H1 (cell line): ENCODE results near the gene PDGFD. TPM values are rescaled to one million over a fixed set of nuclear protein-coding genes. Genes with fewer than 3 reads are reported as not detected.

Source experiments
- CTCF ChIA-PET: fragments of 300-600 bp; sonication (Branson Sonifier 250); formaldehyde crosslinking; loops from one replicate; lab custom pipeline; 2021; ENCODE audit not compliant: partially characterized antibody; lab: Charles Lee
- POLR2A ChIA-PET: fragments of 300-600 bp; sonication (Branson Sonifier 250); formaldehyde crosslinking; loops from one replicate; lab custom pipeline; 2021; ENCODE audit warnings: inconsistent platforms; ENCODE audit not compliant: partially characterized antibody; lab: Charles Lee
- DNase-seq, 2 experiments: peaks; one replicate each; pipeline versions ENCODE4 v3.0.0 to v3.0.0-alpha.2; 2010 to 2022; ENCODE audit warnings: low spot score in 2 of 2, low read depth in 1 of 2, mixed read lengths in 1 of 2
- FAIRE-seq: peaks from 2 replicates; lab custom pipeline; 2011; peaks lifted over from hg19 to GRCh38; lab: Jason Lieb, UNC
- H2AFZ ChIP-seq: 2 replicates; pipeline ENCODE4 v1.8.1; 2012; ENCODE audit warnings: low read length, inconsistent platforms
- H2AK5ac ChIP-seq: 2 replicates; pipeline ENCODE4 v1.6.1; 2013; ENCODE audit warnings: low read depth, low read length
- H2BK120ac ChIP-seq: replicated peaks from 2 replicates; pipeline ENCODE3; 2013; ENCODE audit warnings: low read depth, low read length, inconsistent platforms
- H2BK12ac ChIP-seq: 2 replicates; pipeline ENCODE4 v1.6.1; 2013; ENCODE audit warnings: low read depth, low read length
- H2BK15ac ChIP-seq: 2 replicates; pipeline ENCODE4 v1.6.1; 2013; ENCODE audit warnings: low read length
- H2BK20ac ChIP-seq: 2 replicates; pipeline ENCODE4 v1.6.1; 2013; ENCODE audit warnings: low read length
- H2BK5ac ChIP-seq: 2 replicates; pipeline ENCODE4 v1.6.1; 2013; ENCODE audit warnings: low read depth, low read length
- H3K14ac ChIP-seq: 2 replicates; pipeline ENCODE4 v1.6.1; 2013; ENCODE audit warnings: inconsistent platforms; ENCODE audit not compliant: insufficient read length
- H3K18ac ChIP-seq: 2 replicates; pipeline ENCODE4 v1.6.1; 2013; ENCODE audit warnings: low read length; ENCODE audit errors: extremely low read depth
- H3K23ac ChIP-seq: 2 replicates; pipeline ENCODE4 v1.6.1; 2013; ENCODE audit warnings: inconsistent platforms; ENCODE audit not compliant: insufficient read length
- H3K23me2 ChIP-seq: 2 replicates; pipeline ENCODE4 v1.6.1; 2013; ENCODE audit warnings: low read depth, low read length
- H3K27ac ChIP-seq: 2 replicates; pipeline ENCODE4 v1.6.1; 2011; ENCODE audit warnings: low read depth, low read length, inconsistent platforms
- H3K27me3 ChIP-seq, 4 experiments: replicated peaks in 1 of 4; 1 replicate in 1 of 4; 2 replicates in 3 of 4; pipeline versions ENCODE4 v1.6.1 to v1.8.1; 2011 to 2013; ENCODE audit warnings: low read length in 3 of 4, mild to moderate bottlenecking in 3 of 4, inconsistent platforms in 2 of 4, mixed read lengths in 2 of 4, moderate library complexity in 1 of 4; ENCODE audit not compliant: control insufficient read depth in 3 of 4, insufficient read depth in 3 of 4; ENCODE audit errors: extremely low read depth in 1 of 4
- H3K36me3 ChIP-seq, 4 experiments: 2 replicates each; pipeline versions ENCODE4 v1.6.1 to v1.8.1; 2011 to 2013; ENCODE audit warnings: mild to moderate bottlenecking in 4 of 4, low read length in 3 of 4, moderate library complexity in 2 of 4, control low read depth in 1 of 4, inconsistent platforms in 1 of 4; ENCODE audit not compliant: insufficient read depth in 4 of 4, control insufficient read depth in 2 of 4
- H3K4ac ChIP-seq: replicated peaks from 2 replicates; pipeline ENCODE3; 2013; ENCODE audit warnings: low read length, low read depth, mixed read lengths, inconsistent platforms; ENCODE audit not compliant: insufficient read length
- H3K4me1 ChIP-seq, 4 experiments: replicated peaks in 1 of 4; 1 replicate in 1 of 4; 2 replicates in 3 of 4; pipeline versions ENCODE4 v1.6.1 to v1.8.1; 2011 to 2013; ENCODE audit warnings: low read length in 3 of 4, inconsistent platforms in 2 of 4, mixed read lengths in 1 of 4; ENCODE audit not compliant: insufficient read depth in 4 of 4, control insufficient read depth in 3 of 4
- H3K4me2 ChIP-seq, 2 experiments: 2 replicates each; pipeline versions ENCODE4 v1.6.1 to v1.8.1; 2011 to 2013; ENCODE audit warnings: low read depth in 2 of 2, low read length in 2 of 2, control low read depth in 1 of 2, inconsistent platforms in 1 of 2, mild to moderate bottlenecking in 1 of 2; ENCODE audit not compliant: insufficient read depth in 1 of 2
- H3K4me3 ChIP-seq, 4 experiments: fragments of 200-600, 300-600 bp in 1 of 4; sonication (generic), shearing (Covaris generic), sonication (Bioruptor Twin) in 1 of 4; 2 replicates each; pipeline versions ENCODE4 v1.5.1 to v1.8.1; 2011 to 2016; ENCODE audit warnings: low read length in 4 of 4, low read depth in 3 of 4, control low read depth in 2 of 4, inconsistent platforms in 2 of 4, mild to moderate bottlenecking in 2 of 4, mixed read lengths in 1 of 4, moderate library complexity in 1 of 4; ENCODE audit not compliant: insufficient read depth in 2 of 4; ENCODE audit errors: extremely low read depth in 1 of 4
- H3K56ac ChIP-seq: replicated peaks from 2 replicates; pipeline ENCODE3; 2013; ENCODE audit warnings: low read depth, mild to moderate bottlenecking, mixed read lengths, low read length, inconsistent platforms; ENCODE audit not compliant: insufficient read length
- H3K79me1 ChIP-seq: 2 replicates; pipeline ENCODE4 v1.6.1; 2013; ENCODE audit warnings: low read depth, low read length, control low read depth
- H3K79me2 ChIP-seq, 2 experiments: 2 replicates each; pipeline versions ENCODE4 v1.6.1 to v1.8.1; 2012 to 2013; ENCODE audit warnings: low read length in 2 of 2, mild to moderate bottlenecking in 2 of 2, inconsistent platforms in 1 of 2; ENCODE audit not compliant: insufficient read depth in 2 of 2, control insufficient read depth in 1 of 2
- H3K9ac ChIP-seq, 4 experiments: replicated peaks in 1 of 4; 1 replicate in 1 of 4; 2 replicates in 3 of 4; pipeline versions ENCODE4 v1.6.1 to v1.8.1; 2011 to 2013; ENCODE audit warnings: low read depth in 3 of 4, low read length in 3 of 4, control low read depth in 2 of 4, mild to moderate bottlenecking in 2 of 4, moderate library complexity in 2 of 4, inconsistent platforms in 1 of 4; ENCODE audit errors: extremely low read depth in 1 of 4
- H3K9me3 ChIP-seq, 2 experiments: 2 replicates each; pipeline versions ENCODE4 v1.6.1 to v1.8.1; 2012 to 2013; ENCODE audit warnings: mild to moderate bottlenecking in 2 of 2, moderate library complexity in 2 of 2, control low read depth in 1 of 2, inconsistent platforms in 1 of 2, low read depth in 1 of 2, low read length in 1 of 2, mixed read lengths in 1 of 2; ENCODE audit not compliant: insufficient read depth in 2 of 2
- H4K20me1 ChIP-seq, 2 experiments: replicated peaks in 1 of 2; 2 replicates each; pipeline versions ENCODE3 to v1.8.1; 2011 to 2013; ENCODE audit warnings: inconsistent platforms in 2 of 2, low read length in 2 of 2, mild to moderate bottlenecking in 1 of 2; ENCODE audit not compliant: insufficient read depth in 2 of 2, control insufficient read depth in 1 of 2
- H4K5ac ChIP-seq: 2 replicates; pipeline ENCODE4 v1.6.1; 2013; ENCODE audit warnings: low read length, low read depth, mixed read lengths, inconsistent platforms; ENCODE audit not compliant: insufficient read length
- H4K8ac ChIP-seq: 2 replicates; pipeline ENCODE4 v1.8.0; 2013; ENCODE audit warnings: mild to moderate bottlenecking, moderate library complexity, low read length, inconsistent platforms; ENCODE audit not compliant: insufficient read depth; ENCODE audit errors: extremely low read depth
- H4K91ac ChIP-seq: replicated peaks from 2 replicates; pipeline ENCODE3; 2013; ENCODE audit warnings: low read length, mixed read lengths, inconsistent platforms; ENCODE audit not compliant: insufficient read length
- ASH2L ChIP-seq: fragments of 200-600, 300-600 bp; sonication (generic); IDR thresholded peaks from one replicate; pipeline ENCODE4 v1.7.1; 2017; ENCODE audit warnings: low read length
- ATF2 ChIP-seq: IDR thresholded peaks from 2 replicates; pipeline ENCODE4 v1.6.1; 2012; ENCODE audit warnings: low read length, inconsistent platforms
- BCL11A ChIP-seq, 2 experiments: IDR thresholded peaks; one replicate each; pipeline ENCODE4 v1.6.1; 2011; ENCODE audit warnings: low read depth in 2 of 2, low read length in 2 of 2, mild to moderate bottlenecking in 2 of 2
- CHD2 ChIP-seq: IDR thresholded peaks from 2 replicates; pipeline ENCODE4 v1.6.1; 2012; ENCODE audit warnings: low read length, improper control_type of control experiment
- EZH2 ChIP-seq: fragments of 200-600 bp; sonication (generic); IDR thresholded peaks from 2 replicates; pipeline ENCODE4 v1.7.1; 2012; ENCODE audit warnings: low read depth, mild to moderate bottlenecking, moderate library complexity, low read length, inconsistent platforms; ENCODE audit not compliant: severe bottlenecking
- JUND ChIP-seq: IDR thresholded peaks from 2 replicates; pipeline ENCODE4 v1.6.1; 2011; ENCODE audit warnings: mild to moderate bottlenecking, improper control_type of control experiment, low read length
- KDM4A ChIP-seq: IDR thresholded peaks from one replicate; pipeline ENCODE4 v1.7.1; 2012; ENCODE audit warnings: low read depth, mild to moderate bottlenecking, moderate library complexity, low read length, inconsistent platforms; ENCODE audit not compliant: severe bottlenecking
- PHF8 ChIP-seq: fragments of 200-600 bp; sonication (generic); conservative IDR thresholded peaks from 2 replicates; pipeline ENCODE4 v1.7.1; 2012; ENCODE audit warnings: low read depth, mild to moderate bottlenecking, inconsistent platforms, low read length, moderate library complexity
- RNF2 ChIP-seq: fragments of 200-900, 300-1000 bp; sonication (generic); IDR thresholded peaks from 2 replicates; pipeline ENCODE4 v1.7.1; 2016; ENCODE audit warnings: borderline replicate concordance, low read depth, mild to moderate bottlenecking, antibody characterized with exemption, low read length; ENCODE audit not compliant: poor library complexity, severe bottlenecking; ENCODE audit errors: missing control alignments
- RXRA ChIP-seq: IDR thresholded peaks from 2 replicates; pipeline ENCODE4 v1.6.1; 2011; ENCODE audit warnings: low read depth, mild to moderate bottlenecking, low read length, moderate library complexity; ENCODE audit not compliant: insufficient read depth
- SP2 ChIP-seq: IDR thresholded peaks from 2 replicates; pipeline ENCODE4 v1.6.1; 2012; ENCODE audit warnings: mild to moderate bottlenecking, low read length, inconsistent platforms
- WGBS, 2 experiments: shearing (Covaris generic) in 1 of 2; methylation state at CpG; one replicate each; pipeline versions ENCODE4 v1.1.6 to v1.1.7; 2013 to 2015; ENCODE audit warnings: low lambda C conversion rate in 2 of 2, mixed read lengths in 2 of 2, inconsistent platforms in 1 of 2, low coverage in 1 of 2, missing lambda C conversion rate in 1 of 2; ENCODE audit not compliant: insufficient replicate concordance in 2 of 2, insufficient coverage in 1 of 2, insufficient read length in 1 of 2; ENCODE audit errors: extremely low coverage in 1 of 2, missing lambda C conversion rate in 1 of 2; 5-methylcytosine and 5-hydroxymethylcytosine counted together
- polyA plus RNA-seq, 7 experiments: library from polyadenylated mRNA; depleted of rRNA in 3 of 7; stranded (reverse) in 5 of 7; unstranded in 2 of 7; fragments of >200 nt in 5 of 7; fragments of 200-250 nt in 2 of 7; gene quantifications; 1 replicate in 5 of 7; 2 replicates in 1 of 7; 4 replicates in 1 of 7; pipeline versions ENCODE4 v1.2.1 to v1.2.3, GENCODE V29; 2011 to 2013; ENCODE audit warnings: missing spikeins in 2 of 7, mixed read lengths in 2 of 7
- total RNA-seq: library from RNA; stranded (reverse); fragmentation: NEBNext Ultra II Directional; extraction: Animal tissue kit (Norgen Biotek cat#: 25700); gene quantifications from 2 replicates; pipeline ENCODE4 v1.2.1, GENCODE V29; 2021
- TF ChIP-seq, protein P1 (sequence below): IDR thresholded peaks from 2 replicates; pipeline ENCODE4 v1.6.1; 2011; ENCODE audit warnings: low read length, improper control_type of control experiment

PDGFD gene
- total and polyA plus RNA-seq, 2 of the 8 experiments (the other 6 are each of a cell fraction or from before 2014, with no cell fraction given) = 1.1 to 3.9 TPM

DNA sequence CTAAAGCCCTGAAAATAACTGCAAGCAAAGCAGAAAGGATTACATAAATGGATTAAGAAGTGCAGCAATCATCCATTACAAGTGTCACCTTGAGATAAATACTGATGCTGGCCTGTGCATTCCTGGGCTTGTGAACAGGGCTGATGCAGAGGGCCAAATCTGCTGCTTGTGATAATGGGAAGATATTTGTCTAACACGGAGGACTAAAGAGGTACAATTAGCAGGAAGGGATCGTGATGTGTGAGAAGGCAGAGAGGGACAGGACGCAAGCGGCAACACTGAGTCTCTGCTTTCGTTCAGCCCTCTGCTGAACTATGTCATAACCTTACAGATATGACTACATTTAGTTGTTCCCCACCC lies 235.2 kb downstream of the PDGFD start:
- Histone ChIP-seq H4K5ac (no peak overlapping the region), H3K27ac (no peak overlapping the region), H3K18ac (no peak overlapping the region), H2BK15ac (no peak overlapping the region), H3K56ac (no peak overlapping the region), H3K4me2 (no peak overlapping the region), H2BK12ac (no peak overlapping the region), H4K20me1 (no peaks in the 10 kb centered on the region), H3K4me3 (no peak overlapping the region), H3K9ac (no peak overlapping the region), H3K79me2 (no peaks in the 10 kb centered on the region), H3K14ac (no peak overlapping the region), H4K91ac (no peak overlapping the region), H4K8ac (no peak overlapping the region), H3K4me1 (no peaks in the 10 kb centered on the region), H2BK5ac (no peak overlapping the region), H3K9me3 (no peaks in the 10 kb centered on the region), H2BK20ac (no peak overlapping the region), H3K79me1 (no peaks in the 10 kb centered on the region), H2BK120ac (no peak overlapping the region), H3K4ac (no peak overlapping the region), H3K23me2 (no peaks in the 10 kb centered on the region), H3K23ac (no peak overlapping the region), H2AFZ (no peak overlapping the region), H3K27me3 (no peaks in the 10 kb centered on the region), H2AK5ac (no peak overlapping the region), H3K36me3 (no peaks in the 10 kb centered on the region)
- ChIA-PET POLR2A (no interaction called here), CTCF (no interaction called here)
- FAIRE-seq (no peak), DNase-seq (no peak)
- WGBS, 2 experiments = 99% methylated on average over 5 of the region's 5 CpGs; no CpG with 5 or more reads in 1 of the 2 experiments
- TF ChIP-seq EZH2 = no peak
- no peak for TF ChIP-seq ASH2L
- TF ChIP-seq CHD2 = no peak
- TF ChIP-seq BCL11A (IDR thresholded peaks at IDR 0.05; ENCODE audit: low read depth in 2 of 2, low read length in 2 of 2) = no peak
- no peak for TF ChIP-seq ATF2
- no peak for TF ChIP-seq RNF2
- TF ChIP-seq PHF8 = no peak
- TF ChIP-seq, protein P1, sequence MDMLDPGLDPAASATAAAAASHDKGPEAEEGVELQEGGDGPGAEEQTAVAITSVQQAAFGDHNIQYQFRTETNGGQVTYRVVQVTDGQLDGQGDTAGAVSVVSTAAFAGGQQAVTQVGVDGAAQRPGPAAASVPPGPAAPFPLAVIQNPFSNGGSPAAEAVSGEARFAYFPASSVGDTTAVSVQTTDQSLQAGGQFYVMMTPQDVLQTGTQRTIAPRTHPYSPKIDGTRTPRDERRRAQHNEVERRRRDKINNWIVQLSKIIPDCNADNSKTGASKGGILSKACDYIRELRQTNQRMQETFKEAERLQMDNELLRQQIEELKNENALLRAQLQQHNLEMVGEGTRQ = no peak
- no peak for TF ChIP-seq KDM4A
- TF ChIP-seq RXRA = no peak
- no peak for TF ChIP-seq SP2
- no peak for TF ChIP-seq JUND
